DOHH2 (cell line): ENCODE results near the gene ADNP.

Experiments
- CTCF ChIP-seq: fragments of 200-600 bp; sonication (generic); IDR thresholded peaks from one replicate; pipeline ENCODE4 v1.5.1; 2014; ENCODE audit warnings: antibody characterized with exemption, mild to moderate bottlenecking, low read depth, low read length; ENCODE audit not compliant: poor library complexity, severe bottlenecking
- EZH2phosphoT487 ChIP-seq: fragments of 200-600 bp; sonication (generic); IDR thresholded peaks from 2 replicates; pipeline ENCODE4 v1.6.1; 2017; ENCODE audit warnings: borderline replicate concordance, mild to moderate bottlenecking, antibody characterized with exemption, low read length, moderate library complexity, mixed read lengths

GRCh38 chr20:50958615-50959542 lies 27.6 kb upstream of the ADNP start, which contains the start of gene MOCS3:
- TF ChIP-seq CTCF: no peak
- no peak for TF ChIP-seq EZH2phosphoT487
